BLaER1 treated with 17β-estradiol and CSF1 and Interleukin-3, amounts not matched to agents 10 nM and 100 nM (cell line): ENCODE results near the gene PRR29.

Source experiments
- H3K27ac ChIP-seq, 11 experiments: shearing (Covaris generic); formaldehyde crosslinking; 2 replicates each; pipeline ENCODE4 v1.8.1; 2022
- H3K27me3 ChIP-seq, 11 experiments: shearing (Covaris generic); formaldehyde crosslinking; 2 replicates each; pipeline ENCODE4 v1.8.1; 2022
- H3K36me3 ChIP-seq, 11 experiments: shearing (Covaris generic); formaldehyde crosslinking; 2 replicates each; pipeline ENCODE4 v1.8.1; 2022
- H3K4me1 ChIP-seq, 10 experiments: shearing (Covaris generic); formaldehyde crosslinking; 2 replicates each; pipeline ENCODE4 v1.8.1; 2022
- H3K4me2 ChIP-seq, 11 experiments: shearing (Covaris generic); formaldehyde crosslinking; 2 replicates each; pipeline ENCODE4 v1.8.1; 2022
- H3K4me3 ChIP-seq, 10 experiments: shearing (Covaris generic); formaldehyde crosslinking; 2 replicates each; pipeline ENCODE4 v1.8.1; 2022
- H3K9ac ChIP-seq, 11 experiments: shearing (Covaris generic); formaldehyde crosslinking; 2 replicates each; pipeline ENCODE4 v1.8.1; 2022
- H3K9me3 ChIP-seq, 11 experiments: shearing (Covaris generic); formaldehyde crosslinking; replicated peaks in 1 of 11; 2 replicates each; pipeline ENCODE4 v1.8.1; 2022
- H4K20me1 ChIP-seq, 11 experiments: shearing (Covaris generic); formaldehyde crosslinking; 2 replicates each; pipeline ENCODE4 v1.8.1; 2022
- Cebpa-rat ChIP-seq, 11 experiments: shearing (Covaris generic); IDR thresholded peaks; 2 replicates each; pipeline ENCODE4 v1.8.1; 2022

PRR29 gene

GRCh38 chr17:63998050-63998720 is at the start of gene PRR29:
Gene PRR29 (plus strand): TSS chr17:63998351. CDS start chr17:63998365, 14 bp downstream.
- Histone ChIP-seq H3K4me1 (peaks cover 60 to 85% (median 75%) of the 10 kb centered on the region in 10 experiments), H3K9ac (peak within 1 kb of the TSS; percentile 53 to 76 (median 71); a peak in 21 of 22 replicates)

GRCh38 chr17:63948521-63948920 is 49.6 kb upstream of the PRR29 start:
- TF ChIP-seq Cebpa-rat (IDR thresholded peaks at IDR 0.05): no peak
- H3K36me3 ChIP-seq: no peaks in the 10 kb centered on the region
- no peak overlapping the region for H3K4me3 ChIP-seq
- peaks cover 11 to 94% (median 88%) of the 10 kb centered on the region in 10 experiments for H3K4me1 ChIP-seq
- no peaks in the 10 kb centered on the region for H3K9me3 ChIP-seq
- H3K9ac ChIP-seq: peak overlapping the region in 1 of 11 experiments; percentile 4; a peak in 1 of 22 replicates
- no peak overlapping the region for H3K27ac ChIP-seq
- peak overlapping the region in 8 of 11 experiments; percentile 0 to 100 (median 85); a peak in 13 of 22 replicates for H3K4me2 ChIP-seq
- no peaks in the 10 kb centered on the region for H3K27me3 ChIP-seq
- H4K20me1 ChIP-seq: no peaks in the 10 kb centered on the region

More at GRCh38 chr17:63998050-63998720, at the start of gene PRR29:
- Histone ChIP-seq H3K4me3 (peak within 1 kb of the TSS; percentile 61 to 82 (median 67)), H4K20me1 (no peaks in the 10 kb centered on the region; a peak in 1 of 22 replicates), H3K36me3 (peaks cover 0 to 23% (median 10%) of the 10 kb centered on the region in 11 experiments; a peak in 19 of 22 replicates), H3K27me3 (no peaks in the 10 kb centered on the region), H3K9me3 (no peaks in the 10 kb centered on the region), H3K4me2 (peak within 1 kb of the TSS; percentile 81 to 98 (median 93)), H3K27ac (peak within 1 kb of the TSS in 7 of 11 experiments; percentile 28 to 50 (median 35); a peak in 11 of 22 replicates)
- no peak for TF ChIP-seq Cebpa-rat (IDR thresholded peaks at IDR 0.05)

- H4K20me1 ChIP-seq: no peaks in the 10 kb centered on the region
- H3K27me3 ChIP-seq: no peaks in the 10 kb centered on the region
- H3K4me1 ChIP-seq: peaks cover 20 to 100% (median 98%) of the 10 kb centered on the region in 10 experiments
- no peak overlapping the region for H3K4me3 ChIP-seq
- H3K27ac ChIP-seq: no peak overlapping the region
- no peaks in the 10 kb centered on the region for H3K36me3 ChIP-seq
- TF ChIP-seq Cebpa-rat (IDR thresholded peaks at IDR 0.05): no peak
- peak overlapping the region in 3 of 11 experiments; percentile 18 to 46 (median 37); a peak in 6 of 22 replicates for H3K9ac ChIP-seq
- H3K4me2 ChIP-seq: peak overlapping the region; percentile 21 to 100 (median 67); a peak in 20 of 22 replicates
- no peaks in the 10 kb centered on the region for H3K9me3 ChIP-seq
Observed at GRCh38 chr17:63949576-63950250, 48.4 kb upstream of the PRR29 start.

DNA sequence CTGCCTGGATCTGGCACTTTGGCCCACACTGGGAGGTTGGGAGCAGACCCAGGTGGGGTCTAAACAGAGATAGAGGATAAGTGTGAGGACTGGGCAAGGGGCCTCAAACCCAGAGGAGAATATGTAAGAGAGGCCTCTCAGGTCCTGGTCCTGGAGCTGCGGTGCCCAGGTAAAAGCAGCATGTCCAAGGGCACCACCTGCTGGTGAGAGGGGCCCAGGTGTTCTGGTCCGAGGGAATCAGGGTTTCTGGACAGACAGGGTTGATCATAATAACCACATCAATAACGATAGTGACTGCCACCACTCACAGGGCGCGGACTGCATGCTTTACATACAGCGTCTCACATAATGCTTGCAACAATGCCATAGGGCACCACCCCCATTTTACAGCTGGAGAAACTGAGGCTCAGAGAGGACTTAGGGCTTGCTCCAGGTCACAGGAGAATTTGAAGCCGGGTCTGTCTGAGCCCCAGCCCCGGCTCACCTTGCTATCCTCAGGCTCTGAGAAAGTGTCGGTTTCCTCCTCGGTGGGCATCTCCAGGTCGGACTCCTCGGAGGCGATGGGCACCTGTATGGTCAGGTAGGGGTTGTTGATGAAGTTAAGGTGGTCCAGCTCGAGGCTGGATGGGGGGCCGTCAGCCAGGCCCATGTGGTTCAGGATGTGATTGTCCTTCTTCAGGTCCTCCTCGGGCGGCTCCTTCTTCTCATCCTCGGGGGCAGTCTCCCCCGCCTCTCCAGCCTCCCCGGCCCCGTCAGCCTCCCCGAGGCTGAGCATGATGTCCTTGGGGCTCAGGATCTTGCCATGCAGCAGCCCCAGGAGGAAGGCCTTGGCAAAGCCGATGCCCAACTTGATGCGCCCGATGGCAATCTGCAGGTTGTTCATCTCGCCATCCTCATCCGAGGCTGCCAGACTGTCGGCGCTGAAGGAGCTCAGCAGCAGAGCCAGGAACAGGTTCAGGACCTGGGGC is 46.9 kb upstream of the PRR29 start:
- H3K9ac ChIP-seq: peak overlapping the region in 3 of 11 experiments; percentile 19 to 50 (median 46); a peak in 3 of 22 replicates
- H3K4me3 ChIP-seq: no peak overlapping the region

GRCh38 chr17:63954402-63955063 is 43.6 kb upstream of the PRR29 start:
- peak overlapping the region in 7 of 11 experiments; percentile 5 to 58 (median 23); a peak in 9 of 22 replicates for H3K27ac ChIP-seq
- H3K36me3 ChIP-seq: no peaks in the 10 kb centered on the region
- no peaks in the 10 kb centered on the region for H4K20me1 ChIP-seq
- peak overlapping the region in 5 of 11 experiments; percentile 5 to 64 (median 46); a peak in 7 of 22 replicates for H3K9ac ChIP-seq
- TF ChIP-seq Cebpa-rat (IDR thresholded peaks at IDR 0.05): no peak
- H3K27me3 ChIP-seq: no peaks in the 10 kb centered on the region
- peaks cover 9 to 73% (median 57%) of the 10 kb centered on the region in 10 experiments for H3K4me1 ChIP-seq
- no peaks in the 10 kb centered on the region for H3K9me3 ChIP-seq
- peak overlapping the region in 1 of 10 experiments; percentile 5; a peak in 2 of 20 replicates for H3K4me3 ChIP-seq
- peak overlapping the region; percentile 35 to 100 (median 75); a peak in 21 of 22 replicates for H3K4me2 ChIP-seq

More for the DNA sequence above, 46.9 kb upstream of the PRR29 start:
- H3K9me3 ChIP-seq: no peaks in the 10 kb centered on the region
- H3K4me2 ChIP-seq: peak overlapping the region in 8 of 11 experiments; percentile 65 to 100 (median 88); a peak in 12 of 22 replicates
- H3K27me3 ChIP-seq: no peaks in the 10 kb centered on the region
- no peak for TF ChIP-seq Cebpa-rat (IDR thresholded peaks at IDR 0.05)
- no peaks in the 10 kb centered on the region for H4K20me1 ChIP-seq
- no peaks in the 10 kb centered on the region for H3K36me3 ChIP-seq
- peaks cover 14 to 100% (median 89%) of the 10 kb centered on the region in 10 experiments for H3K4me1 ChIP-seq
- H3K27ac ChIP-seq: peak overlapping the region in 1 of 11 experiments; percentile 21; a peak in 2 of 22 replicates

DNA sequence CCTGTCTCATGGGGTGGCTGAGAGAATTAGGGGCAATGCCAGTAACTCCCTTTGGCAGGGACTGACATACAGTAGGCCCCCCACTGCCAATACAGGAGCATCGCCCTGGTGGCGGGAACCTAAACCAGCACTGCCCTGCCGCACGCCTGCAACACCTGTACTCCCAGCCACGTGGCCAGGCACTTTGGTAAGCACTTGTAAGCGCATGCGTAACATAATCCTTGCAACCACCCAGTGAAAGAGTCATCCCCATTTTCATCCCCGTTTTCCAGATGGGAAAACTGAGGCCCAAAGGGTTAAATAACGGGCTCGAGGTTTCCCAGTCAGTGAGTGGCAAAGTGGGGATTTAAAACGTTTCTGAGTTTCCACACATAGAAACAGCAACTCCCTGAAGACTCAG is 42.9 kb upstream of the PRR29 start:
- no peaks in the 10 kb centered on the region for H4K20me1 ChIP-seq
- H3K9ac ChIP-seq: no peak overlapping the region
- H3K9me3 ChIP-seq: no peaks in the 10 kb centered on the region
- peaks cover 11 to 73% (median 57%) of the 10 kb centered on the region in 10 experiments for H3K4me1 ChIP-seq
- H3K4me2 ChIP-seq: peak overlapping the region in 4 of 11 experiments; percentile 88 to 100 (median 93); a peak in 6 of 22 replicates
- H3K36me3 ChIP-seq: no peaks in the 10 kb centered on the region
- no peak overlapping the region for H3K4me3 ChIP-seq
- H3K27ac ChIP-seq: no peak overlapping the region
- no peaks in the 10 kb centered on the region for H3K27me3 ChIP-seq
- TF ChIP-seq Cebpa-rat (IDR thresholded peaks at IDR 0.05): no peak

- Histone ChIP-seq H3K9ac (no peak overlapping the region), H3K27me3 (no peaks in the 10 kb centered on the region), H3K27ac (no peak overlapping the region), H3K4me1 (peaks cover 17 to 73% (median 57%) of the 10 kb centered on the region in 10 experiments), H3K4me2 (no peak overlapping the region), H4K20me1 (no peaks in the 10 kb centered on the region), H3K36me3 (no peaks in the 10 kb centered on the region), H3K9me3 (no peaks in the 10 kb centered on the region), H3K4me3 (no peak overlapping the region)
- no peak for TF ChIP-seq Cebpa-rat (IDR thresholded peaks at IDR 0.05)
Observed at GRCh38 chr17:63955791-63956190, 42.4 kb upstream of the PRR29 start.
